Upper lobe of right lung (tissue), 1 donor: Measurements from ENCODE around the gene ANKRD44. TPM values are rescaled to one million over a fixed set of nuclear protein-coding genes. Genes with fewer than 3 reads are reported as not detected.

Source experiments
- ATAC-seq: fragments of 200-7000 bp; cut with Tn5 transposase; one replicate; pipeline ENCODE4 v1.9.1; 2020; ENCODE audit warnings: mild to moderate bottlenecking, moderate library complexity
- DNase-seq: peaks from one replicate; pipeline ENCODE4 v3.0.0-alpha.2; 2020
- H3K27ac ChIP-seq: fragments of 200-600 bp; one replicate; pipeline ENCODE4 v1.8.0; 2022
- H3K27me3 ChIP-seq: fragments of 200-600 bp; one replicate; pipeline ENCODE4 v1.8.0; 2022; ENCODE audit warnings: mild to moderate bottlenecking
- H3K36me3 ChIP-seq: fragments of 200-600 bp; one replicate; pipeline ENCODE4 v1.8.0; 2022
- H3K4me1 ChIP-seq: fragments of 200-600 bp; one replicate; pipeline ENCODE4 v1.8.0; 2022
- H3K4me3 ChIP-seq: fragments of 200-600 bp; one replicate; pipeline ENCODE4 v1.8.0; 2022; ENCODE audit warnings: mild to moderate bottlenecking
- H3K9me3 ChIP-seq: fragments of 200-600 bp; one replicate; pipeline ENCODE4 v1.8.0; 2022
- CTCF ChIP-seq: fragments of 200-600 bp; IDR thresholded peaks from one replicate; pipeline ENCODE4 v1.8.0; 2022; ENCODE audit warnings: antibody characterized with exemption
- intact Hi-C: fragments of 100-400 bp; cut with DNase I; formaldehyde crosslinking; loops from one replicate; pipeline ENCODE4 v1.11.0; 2022
- total RNA-seq: library from RNA; stranded (reverse); fragmentation: NEBNext Ultra II Directional; extraction: Animal tissue kit (Norgen Biotek cat#: 25700); gene quantifications from one replicate; pipeline ENCODE4 v1.2.1, GENCODE V29; 2021
- donor health status: DM: no; HTN: yes; CAD: no; lungs with severe emphysema.

ANKRD44 gene
- total RNA-seq, 1 donor from 2014 or later = 51.4 TPM

GRCh38 chr2:197327472-197328098 is 17.0 kb upstream of the ANKRD44 start:
- Histone ChIP-seq H3K27me3 (no peaks in the 10 kb centered on the region), H3K9me3 (no peaks in the 10 kb centered on the region), H3K4me1 (no peaks in the 10 kb centered on the region), H3K36me3 (no peaks in the 10 kb centered on the region), H3K4me3 (no peak overlapping the region), H3K27ac (no peak overlapping the region)
- intact Hi-C loops = no loop called here
- no peak for TF ChIP-seq CTCF
- no peak for DNase-seq
- ATAC-seq = no peak

- TF ChIP-seq CTCF = no peak
- no peaks in the 10 kb centered on the region for H3K4me1 ChIP-seq
- H3K9me3 ChIP-seq = no peaks in the 10 kb centered on the region
- no peak for ATAC-seq
- intact Hi-C loops = no loop called here
- DNase-seq = no peak
- H3K27ac ChIP-seq = no peak overlapping the region
- H3K36me3 ChIP-seq = no peaks in the 10 kb centered on the region
- H3K27me3 ChIP-seq = no peaks in the 10 kb centered on the region
- no peak overlapping the region for H3K4me3 ChIP-seq
These were observed 16.5 kb upstream of the ANKRD44 start for GRCh38 chr2:197327073-197327471.

- Histone ChIP-seq H3K4me3 (no peak overlapping the region), H3K9me3 (no peaks in the 10 kb centered on the region), H3K27ac (no peak overlapping the region), H3K4me1 (no peaks in the 10 kb centered on the region), H3K36me3 (no peaks in the 10 kb centered on the region), H3K27me3 (no peaks in the 10 kb centered on the region)
- no peak for DNase-seq
- no peak for TF ChIP-seq CTCF
- ATAC-seq = no peak
- intact Hi-C loops = no loop called here
These were observed 14.2 kb upstream of the ANKRD44 start for GRCh38 chr2:197324801-197325200.

GRCh38 chr2:197322724-197323720 is 12.4 kb upstream of the ANKRD44 start:
- no peaks in the 10 kb centered on the region for H3K27me3 ChIP-seq
- no peaks in the 10 kb centered on the region for H3K9me3 ChIP-seq
- DNase-seq (no peak), ATAC-seq (peak; percentile 21)
- H3K27ac ChIP-seq = no peak overlapping the region
- no peak overlapping the region for H3K4me3 ChIP-seq
- no peaks in the 10 kb centered on the region for H3K4me1 ChIP-seq
- intact Hi-C loops = no loop called here
- no peaks in the 10 kb centered on the region for H3K36me3 ChIP-seq
- TF ChIP-seq CTCF = no peak

- no peaks in the 10 kb centered on the region for H3K9me3 ChIP-seq
- no peaks in the 10 kb centered on the region for H3K4me1 ChIP-seq
- TF ChIP-seq CTCF = no peak
- ATAC-seq (no peak), DNase-seq (no peak)
- H3K36me3 ChIP-seq = no peaks in the 10 kb centered on the region
- no peak overlapping the region for H3K4me3 ChIP-seq
- H3K27ac ChIP-seq = no peak overlapping the region
- intact Hi-C loops = no loop called here
- no peaks in the 10 kb centered on the region for H3K27me3 ChIP-seq
These were observed 11.6 kb upstream of the ANKRD44 start for GRCh38 chr2:197322143-197322542.
